GM10266 (cell line): ENCODE results near the gene TBR1.

Source experiments
- DNase-seq: peaks from one replicate; pipeline ENCODE4 v3.0.0; 2012; ENCODE audit errors: extremely low spot score
- CTCF ChIP-seq: IDR thresholded peaks from 2 replicates; pipeline ENCODE4 v1.5.1; 2012; ENCODE audit warnings: mild to moderate bottlenecking, low read depth; ENCODE audit not compliant: control insufficient read depth, insufficient read depth; ENCODE audit errors: missing control alignments

TBR1 gene

GRCh38 chr2:161425728-161426454 is 9.8 kb downstream of the TBR1 start:
- no peak for DNase-seq
- TF ChIP-seq CTCF = no peak

- TF ChIP-seq CTCF = no peak
- DNase-seq = peak; percentile 58
These were observed 10.4 kb downstream of the TBR1 start for GRCh38 chr2:161426455-161426921.

- peak; percentile 46 for TF ChIP-seq CTCF
- peak; percentile 35 for DNase-seq
These were observed 11.0 kb downstream of the TBR1 start for GRCh38 chr2:161426922-161427663.

- no peak for TF ChIP-seq CTCF
- no peak for DNase-seq
These were observed 11.8 kb downstream of the TBR1 start for GRCh38 chr2:161427664-161428587.

GRCh38 chr2:161430386-161430785 is 14.3 kb downstream of the TBR1 start:
- TF ChIP-seq CTCF = no peak
- no peak for DNase-seq

- DNase-seq = no peak
- no peak for TF ChIP-seq CTCF
These were observed 16.0 kb downstream of the TBR1 start for GRCh38 chr2:161432107-161432506.
